NT2/D1 (cell line): ENCODE data around the gene ARL8B.

ENCODE experiments used
- DNase-seq: peaks from one replicate; pipeline ENCODE4 v3.0.0-alpha.2; 2011; ENCODE audit warnings: low read depth, low spot score
- H3K27me3 ChIP-seq: 2 replicates; pipeline ENCODE4 v1.6.0; 2011; ENCODE audit warnings: mild to moderate bottlenecking; ENCODE audit not compliant: insufficient read length, insufficient read depth
- H3K36me3 ChIP-seq: 2 replicates; pipeline ENCODE4 v1.6.1; 2011; ENCODE audit warnings: mild to moderate bottlenecking, low read length, mixed read lengths; ENCODE audit not compliant: insufficient read depth, insufficient read length
- H3K4me1 ChIP-seq: 2 replicates; pipeline ENCODE4 v1.5.1; 2011; ENCODE audit not compliant: insufficient read depth, insufficient read length
- H3K4me3 ChIP-seq: 2 replicates; pipeline ENCODE4 v1.5.1; 2011; ENCODE audit warnings: low read depth; ENCODE audit not compliant: insufficient read length
- H3K9ac ChIP-seq: 2 replicates; pipeline ENCODE4 v1.6.0; 2011; ENCODE audit warnings: low read depth; ENCODE audit not compliant: insufficient read length
- H3K9me3 ChIP-seq: 2 replicates; pipeline ENCODE4 v1.5.1; 2011; ENCODE audit warnings: mild to moderate bottlenecking, low read length; ENCODE audit not compliant: insufficient read depth
- SUZ12 ChIP-seq: IDR thresholded peaks from 2 replicates; pipeline ENCODE4 v1.6.1; 2011; ENCODE audit not compliant: insufficient read length, insufficient read depth; ENCODE audit errors: extremely low read depth
- YY1 ChIP-seq: IDR thresholded peaks from 2 replicates; pipeline ENCODE4 v1.6.1; 2011; ENCODE audit not compliant: insufficient read length, insufficient read depth
- ZNF274 ChIP-seq: IDR thresholded peaks from 2 replicates; pipeline ENCODE4 v1.6.1; 2011; ENCODE audit warnings: mild to moderate bottlenecking, low read depth, low read length

The ARL8B gene

DNA sequence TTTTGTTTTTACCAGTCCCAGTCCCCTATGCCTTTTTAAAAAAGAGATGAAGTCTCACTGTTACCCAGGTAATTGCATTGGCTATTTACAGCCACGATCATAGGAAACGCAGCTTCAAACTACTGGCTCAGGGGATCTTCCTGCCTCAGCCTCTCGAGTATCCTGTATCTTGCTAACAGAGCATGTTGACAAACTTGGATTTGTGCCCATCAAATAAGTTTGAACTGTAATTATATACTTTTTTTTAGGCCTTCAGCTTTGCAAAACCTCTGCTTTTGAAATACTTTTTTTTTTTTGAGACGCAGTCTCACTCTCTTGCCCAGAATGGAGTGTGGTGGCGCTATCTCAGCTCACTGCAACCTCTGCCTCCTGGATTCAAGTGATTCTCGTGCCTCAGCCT is 62.4 kb downstream of the ARL8B start:
- H3K9ac ChIP-seq = no peak overlapping the region
- no peak for TF ChIP-seq YY1
- TF ChIP-seq ZNF274 = no peak
- no peak for TF ChIP-seq SUZ12
- DNase-seq = no peak
- H3K9me3 ChIP-seq = no peaks in the 10 kb centered on the region
- H3K4me1 ChIP-seq = no peaks in the 10 kb centered on the region
- peaks cover 32% of the 10 kb centered on the region for H3K36me3 ChIP-seq
- H3K4me3 ChIP-seq = no peak overlapping the region
- H3K27me3 ChIP-seq = peaks cover 4% of the 10 kb centered on the region

DNA sequence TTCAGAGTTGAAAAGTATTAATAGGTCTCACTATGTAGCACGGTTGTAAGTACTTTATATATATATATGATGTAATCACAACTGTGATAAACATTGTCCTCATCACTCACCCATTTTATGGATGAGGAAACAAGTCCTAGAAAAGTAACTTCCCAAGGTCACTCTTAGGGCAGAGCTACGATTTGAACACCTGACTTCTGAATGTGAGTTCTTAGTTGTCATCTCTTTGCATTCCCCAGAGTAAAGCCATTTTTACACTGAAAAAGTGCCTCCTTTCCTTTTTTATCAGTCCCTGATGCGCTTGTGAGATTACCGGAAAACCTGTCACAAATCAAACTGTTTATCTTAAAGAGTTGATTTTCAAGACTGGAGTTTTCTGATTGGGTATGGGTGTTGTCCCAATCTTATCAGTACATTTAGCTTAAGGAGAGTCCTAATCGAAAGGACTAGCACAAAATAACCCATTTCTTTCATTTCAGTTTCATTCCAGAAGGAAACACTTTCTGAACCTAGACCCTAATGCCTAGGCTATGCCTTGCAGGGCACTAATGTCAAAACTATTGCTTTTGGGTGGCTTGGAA is 63.1 kb downstream of the ARL8B start:
- no peaks in the 10 kb centered on the region for H3K9me3 ChIP-seq
- TF ChIP-seq SUZ12 = no peak
- TF ChIP-seq ZNF274 = no peak
- no peak for TF ChIP-seq YY1
- no peak overlapping the region for H3K4me3 ChIP-seq
- no peak overlapping the region for H3K9ac ChIP-seq
- H3K27me3 ChIP-seq = peaks cover 4% of the 10 kb centered on the region
- DNase-seq = no peak
- peaks cover 28% of the 10 kb centered on the region for H3K36me3 ChIP-seq
- no peaks in the 10 kb centered on the region for H3K4me1 ChIP-seq

DNA sequence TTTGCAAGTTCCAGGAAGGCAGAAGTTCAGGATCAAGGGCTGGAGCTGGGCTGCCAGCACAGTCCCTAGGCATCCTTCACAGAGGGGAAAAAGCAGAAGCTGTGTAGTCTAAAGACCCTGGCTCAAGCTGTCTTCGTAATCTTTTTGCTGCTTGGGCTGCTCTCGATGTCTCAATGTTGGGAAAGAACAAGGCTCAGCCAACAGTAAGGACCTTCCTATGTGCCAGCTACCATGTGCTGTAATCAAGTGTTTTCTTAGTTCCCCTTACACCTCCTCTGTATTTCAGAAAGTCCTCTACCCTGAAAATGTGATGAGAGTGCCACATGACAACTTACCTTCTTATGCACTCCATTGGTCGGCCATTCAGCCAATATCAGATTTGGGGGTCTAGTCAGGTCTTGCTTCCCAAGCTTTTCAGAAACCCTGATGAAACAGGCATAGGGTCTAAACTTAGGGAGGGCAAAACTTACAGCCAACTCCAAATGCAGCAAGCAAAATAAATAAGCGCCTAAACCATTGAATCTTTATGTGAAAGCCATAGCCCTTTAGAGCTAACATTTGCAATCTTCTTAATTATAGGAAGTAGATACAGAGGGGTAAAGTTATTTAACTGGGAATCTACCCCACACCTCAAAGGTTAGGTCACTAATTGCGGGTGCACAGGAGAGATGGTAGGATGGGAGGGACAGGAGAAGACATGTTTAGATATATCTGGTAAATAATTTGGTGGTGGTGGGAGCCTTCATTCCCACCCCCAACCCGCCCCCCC is 64.2 kb downstream of the ARL8B start:
- Histone ChIP-seq H3K27me3 (peaks cover 4% of the 10 kb centered on the region), H3K36me3 (peaks cover 18% of the 10 kb centered on the region), H3K9ac (no peak overlapping the region), H3K9me3 (no peaks in the 10 kb centered on the region), H3K4me3 (no peak overlapping the region), H3K4me1 (no peaks in the 10 kb centered on the region)
- no peak for DNase-seq
- TF ChIP-seq YY1 (no peak), SUZ12 (no peak), ZNF274 (no peak)

DNA sequence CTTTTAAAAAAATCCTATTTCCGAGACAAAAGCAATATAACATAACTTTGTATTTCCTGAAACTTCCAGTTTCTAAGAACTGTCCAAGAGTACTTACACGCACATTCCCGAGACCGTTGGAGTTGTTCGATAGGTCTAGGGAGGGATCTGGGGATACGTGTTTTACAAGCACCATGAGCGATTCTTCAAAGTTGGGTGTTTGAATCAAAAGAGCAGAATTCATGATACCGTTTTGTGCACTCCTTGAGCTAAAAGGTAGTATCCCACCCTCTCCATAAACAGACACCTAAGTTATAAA is 64.7 kb downstream of the ARL8B start:
- peak; percentile 6 for DNase-seq
- Histone ChIP-seq H3K9ac (peak overlapping the region; percentile 12), H3K36me3 (peaks cover 16% of the 10 kb centered on the region), H3K4me3 (peak overlapping the region; percentile 13), H3K9me3 (no peaks in the 10 kb centered on the region), H3K4me1 (no peaks in the 10 kb centered on the region), H3K27me3 (peaks cover 4% of the 10 kb centered on the region)
- no peak for TF ChIP-seq YY1
- TF ChIP-seq SUZ12 = no peak
- TF ChIP-seq ZNF274 = no peak

DNA sequence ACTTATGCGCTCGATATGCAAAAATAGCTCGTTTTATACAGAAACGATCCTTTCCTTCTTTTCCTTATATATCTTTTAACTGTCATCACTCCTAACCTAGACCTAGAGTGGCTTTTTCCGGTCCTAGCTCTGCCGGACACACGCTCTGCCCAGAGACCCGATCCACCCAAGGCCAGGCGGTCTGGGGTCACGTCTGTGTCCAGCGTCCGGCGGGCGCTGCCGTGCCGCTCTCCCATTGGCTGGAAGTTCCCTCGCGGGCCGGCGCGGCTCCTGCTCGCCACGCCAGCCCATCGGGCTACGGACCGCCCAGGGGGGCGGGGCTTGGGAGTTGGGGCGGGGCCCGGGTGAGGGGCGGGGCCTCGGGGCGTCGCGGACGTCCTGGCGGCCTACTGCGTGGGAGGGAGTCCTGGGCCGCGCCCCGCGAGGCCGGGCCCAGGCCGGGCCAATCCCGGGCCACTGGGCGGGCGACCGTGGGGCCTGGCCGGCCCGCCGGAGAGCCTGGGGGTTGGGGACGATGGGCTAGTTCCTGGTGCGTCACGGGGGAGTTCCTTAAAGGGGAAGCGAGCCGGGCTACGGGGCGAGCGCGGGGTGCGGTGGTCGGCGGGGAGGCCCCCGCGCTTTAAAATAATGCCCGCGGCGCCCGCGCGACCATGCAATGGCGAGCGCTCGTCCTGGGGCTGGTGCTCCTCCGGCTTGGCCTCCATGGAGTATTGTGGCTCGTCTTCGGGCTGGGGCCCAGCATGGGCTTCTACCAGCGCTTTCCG is 65.2 kb downstream of the ARL8B start, which contains the start of gene EDEM1:
TSS of gene EDEM1 (plus strand) at position 552 of the 764 bp plus-strand sequence. CDS start at position 651, 99 bp downstream.
- H3K36me3 ChIP-seq = peaks cover 11% of the 10 kb centered on the region
- H3K4me1 ChIP-seq = no peaks in the 10 kb centered on the region

DNA sequence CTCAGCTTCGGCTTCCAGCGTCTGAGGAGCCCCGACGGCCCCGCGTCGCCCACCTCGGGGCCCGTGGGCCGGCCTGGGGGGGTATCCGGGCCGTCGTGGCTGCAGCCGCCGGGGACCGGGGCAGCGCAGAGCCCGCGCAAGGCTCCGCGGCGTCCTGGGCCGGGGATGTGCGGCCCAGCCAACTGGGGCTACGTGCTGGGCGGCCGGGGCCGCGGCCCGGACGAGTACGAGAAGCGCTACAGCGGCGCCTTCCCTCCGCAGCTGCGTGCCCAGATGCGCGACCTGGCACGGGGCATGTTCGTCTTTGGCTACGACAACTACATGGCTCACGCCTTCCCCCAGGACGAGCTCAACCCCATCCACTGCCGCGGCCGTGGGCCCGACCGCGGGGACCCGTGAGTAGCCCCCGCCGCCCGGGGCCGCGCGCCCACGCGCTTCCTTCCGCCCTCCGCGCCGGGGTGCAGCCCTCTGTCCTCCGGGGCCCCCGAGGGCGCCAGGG is 65.9 kb downstream of the ARL8B start:
- Histone ChIP-seq H3K4me1 (no peaks in the 10 kb centered on the region), H3K9ac (peak overlapping the region; percentile 96), H3K4me3 (peak overlapping the region; percentile 92), H3K9me3 (no peaks in the 10 kb centered on the region), H3K27me3 (peaks cover 4% of the 10 kb centered on the region), H3K36me3 (peaks cover 8% of the 10 kb centered on the region)
- peak; percentile 8 for DNase-seq
- TF ChIP-seq ZNF274 (no peak), YY1 (no peak), SUZ12 (no peak)

More for the DNA sequence above, 65.2 kb downstream of the ARL8B start, which contains the start of gene EDEM1:
- peak; percentile 76 for DNase-seq
- Histone ChIP-seq H3K27me3 (peaks cover 4% of the 10 kb centered on the region), H3K4me3 (peak within 1 kb of the TSS; percentile 92), H3K9ac (peak within 1 kb of the TSS; percentile 96), H3K9me3 (no peaks in the 10 kb centered on the region)
- TF ChIP-seq ZNF274 = no peak

DNA sequence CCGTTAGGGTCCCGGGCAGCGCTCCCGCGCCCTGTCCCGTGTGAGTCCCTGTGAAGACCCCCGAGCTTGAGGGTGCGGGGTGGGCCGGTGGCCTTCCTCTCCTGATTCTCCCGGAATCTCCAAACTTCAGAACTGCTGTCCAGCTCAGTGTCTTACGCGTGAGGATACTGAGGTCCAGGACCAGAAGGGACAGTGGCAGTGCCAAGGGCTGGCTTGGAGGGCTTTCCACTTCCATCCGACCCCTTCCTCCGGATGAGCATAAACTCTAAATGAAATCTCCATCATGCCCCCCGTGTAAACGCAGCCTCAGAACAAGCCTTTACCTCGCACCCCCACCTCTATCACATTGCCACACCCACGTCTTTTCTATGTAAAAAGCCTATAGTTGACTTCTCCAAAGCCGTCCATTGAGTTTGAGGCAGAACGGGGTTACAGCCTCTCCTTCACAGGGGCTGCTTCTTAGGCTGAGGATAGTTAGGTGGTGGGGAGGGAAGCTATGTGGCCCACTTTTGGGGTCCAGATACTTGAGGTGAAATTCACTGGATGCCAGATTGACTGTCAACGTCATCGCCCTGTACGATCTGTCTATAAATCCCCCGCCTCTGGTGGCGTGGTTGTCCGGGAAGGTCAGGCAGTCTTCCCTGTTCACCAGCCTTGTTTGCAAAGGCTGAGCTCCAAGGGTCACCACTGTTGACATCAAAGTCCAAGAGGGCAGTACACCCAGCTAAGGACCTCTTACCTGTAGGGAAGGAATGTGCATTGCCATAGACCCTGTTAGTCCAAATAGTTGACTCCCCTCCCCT is 66.5 kb downstream of the ARL8B start:
- TF ChIP-seq SUZ12 (no peak), YY1 (no peak), ZNF274 (no peak)
- Histone ChIP-seq H3K4me3 (peak overlapping the region; percentile 92), H3K4me1 (no peaks in the 10 kb centered on the region), H3K9ac (peak overlapping the region; percentile 96), H3K9me3 (no peaks in the 10 kb centered on the region), H3K36me3 (peaks cover 5% of the 10 kb centered on the region), H3K27me3 (peaks cover 4% of the 10 kb centered on the region)
- DNase-seq = no peak
